ENCODE data around the gene SCUBE2. TPM values are rescaled to one million over a fixed set of nuclear protein-coding genes. Genes with fewer than 3 reads are reported as not detected.

The SCUBE2 gene
- total and polyA plus RNA-seq, 2 of the 4 experiments (the other 2 are of a cell fraction), result 0.43 to 0.72 TPM

DNA sequence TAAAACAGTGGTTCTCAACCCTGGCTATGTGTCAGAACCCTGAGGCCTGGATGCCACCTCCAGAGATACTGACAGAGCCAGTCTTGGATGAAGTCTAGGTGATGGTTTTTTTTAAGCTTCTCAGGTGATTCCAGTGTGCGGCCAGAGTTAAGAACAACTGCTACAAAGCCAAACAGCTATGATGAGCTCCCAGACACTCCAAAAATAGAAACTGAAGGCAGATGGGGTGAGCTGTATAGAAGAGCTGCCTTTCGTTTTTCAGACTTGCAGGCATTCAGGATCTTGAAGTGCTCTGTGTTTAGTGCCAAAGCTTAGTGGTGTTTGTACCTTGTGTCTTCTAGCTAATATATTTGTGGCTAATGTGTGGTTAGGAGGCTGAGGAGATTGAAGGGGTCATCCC is 14.2 kb downstream of the SCUBE2 start:
- H2BK20ac ChIP-seq (ENCODE audit: low read depth, low read length), result no peak overlapping the region
- intact Hi-C loops (cut with micrococcal nuclease), result loop anchor here (5.0 kb wide), 1 partner anchor 50 kb away; no protein-coding TSS in a partner anchor
- CTCF ChIA-PET, result no interaction called here
- TF ChIP-seq SMC3 (IDR thresholded peaks at IDR 0.05; ENCODE audit: low read depth, low read length), result no peak
- no peak for TF ChIP-seq MAFK (IDR thresholded peaks at IDR 0.05; ENCODE audit: low read depth, low read length)
- no peak for TF ChIP-seq NFE2L2 (IDR thresholded peaks at IDR 0.05; ENCODE audit: low read depth, low read length)
- TF ChIP-seq POLR2A (IDR thresholded peaks at IDR 0.05; ENCODE audit: low read depth, low read length), result no peak
- POLR2A ChIA-PET (ENCODE audit: unreplicated experiment), result no interaction called here
- H3K9me3 ChIP-seq (ENCODE audit: control insufficient read depth, insufficient read depth, low read length), result no peaks in the 10 kb centered on the region
- WGBS, 2 experiments (ENCODE audit: extremely low coverage in 2 of 2, insufficient read length in 1 of 2), result no CpG with 5 or more reads among the region's 2 CpGs
- no peak overlapping the region for H2AK9ac ChIP-seq (replicated peaks; ENCODE audit: low read depth, low read length, poor library complexity)
- dilution Hi-C loops (cut with HindIII; ENCODE audit: low sequenced_read_pairs, unreplicated experiment), result no loop called here
- no peak overlapping the region for H2AFZ ChIP-seq (replicated peaks; ENCODE audit: low read length, poor library complexity)
- H3K36me3 ChIP-seq (ENCODE audit: control insufficient read depth, insufficient read depth, low read length), result no peaks in the 10 kb centered on the region
- no TSS peak for BruUV-seq (replicated peaks)
- H4K5ac ChIP-seq (ENCODE audit: low read depth, low read length), result no peak overlapping the region
- H3K27ac ChIP-seq (ENCODE audit: insufficient read depth, low read length), result no peak overlapping the region
- DNase-seq, result no peak
- no peak overlapping the region for H2AK5ac ChIP-seq (ENCODE audit: low read depth, low read length)
- no peak overlapping the region for H4K8ac ChIP-seq (ENCODE audit: low read depth in 2 of 2, low read length in 2 of 2)
- no peak overlapping the region for H3K4me3 ChIP-seq (ENCODE audit: insufficient read depth, low read depth, low read length)
- no peak overlapping the region for H2BK5ac ChIP-seq (ENCODE audit: low read depth, low read length, poor library complexity, severe bottlenecking)
- H4K91ac ChIP-seq (ENCODE audit: insufficient read depth, low read depth, low read length), result no peak overlapping the region
- H3K79me1 ChIP-seq (ENCODE audit: low read depth in 1 of 2, low read length in 2 of 2), result no peaks in the 10 kb centered on the region
- H2BK15ac ChIP-seq (ENCODE audit: low read depth, low read length), result no peak overlapping the region
- no peak overlapping the region for H2BK120ac ChIP-seq (ENCODE audit: low read depth, low read length)
- no peaks in the 10 kb centered on the region for H4K20me1 ChIP-seq (ENCODE audit: insufficient read depth, low read length)
- H3K4me1 ChIP-seq (ENCODE audit: control insufficient read depth, insufficient read depth, low read length), result no peaks in the 10 kb centered on the region; the same call in 1 of the 2 replicates
- in situ Hi-C loops (cut with MboI; ENCODE audit: low sequenced_read_pairs), result no loop called here
- no peaks in the 10 kb centered on the region for H3K9me1 ChIP-seq (ENCODE audit: insufficient read depth, low read length)
- H3K27me3 ChIP-seq (ENCODE audit: control insufficient read depth, insufficient read depth, low read length), result no peaks in the 10 kb centered on the region
- ATAC-seq (ENCODE audit: low read depth), result no peak
- no peak overlapping the region for H3K4ac ChIP-seq (ENCODE audit: low read depth, low read length)
- H3K9ac ChIP-seq (ENCODE audit: low read depth, low read length), result no peak overlapping the region
- H3K18ac ChIP-seq (ENCODE audit: low read depth, low read length), result no peak overlapping the region
- H3K23ac ChIP-seq (ENCODE audit: low read depth, low read length), result no peak overlapping the region
- no peak overlapping the region for H3K4me2 ChIP-seq (ENCODE audit: low read depth, low read length)
- no peak overlapping the region for H3K14ac ChIP-seq (replicated peaks; ENCODE audit: low read depth, low read length)
- no peak overlapping the region for H3K56ac ChIP-seq (ENCODE audit: extremely low read depth, insufficient read depth, low read length)

Data from IMR-90 (cell line).